Middle frontal gyrus (tissue), 1 donor: ENCODE results near the gene PISD.
A peak's percentile ranks its signal among the peaks of the same experiment; 100 is the strongest.
"Not testable (repeated sequence)": the region's sequence is repeated elsewhere in the genome, so short reads cannot be mapped to it uniquely, and the experiment has no call there.

ENCODE experiments used
- DNase-seq: peaks from one replicate; pipeline ENCODE4 v3.0.0-alpha.2; 2015; ENCODE audit warnings: low spot score; ENCODE audit errors: extremely low spot score

PISD gene

DNA sequence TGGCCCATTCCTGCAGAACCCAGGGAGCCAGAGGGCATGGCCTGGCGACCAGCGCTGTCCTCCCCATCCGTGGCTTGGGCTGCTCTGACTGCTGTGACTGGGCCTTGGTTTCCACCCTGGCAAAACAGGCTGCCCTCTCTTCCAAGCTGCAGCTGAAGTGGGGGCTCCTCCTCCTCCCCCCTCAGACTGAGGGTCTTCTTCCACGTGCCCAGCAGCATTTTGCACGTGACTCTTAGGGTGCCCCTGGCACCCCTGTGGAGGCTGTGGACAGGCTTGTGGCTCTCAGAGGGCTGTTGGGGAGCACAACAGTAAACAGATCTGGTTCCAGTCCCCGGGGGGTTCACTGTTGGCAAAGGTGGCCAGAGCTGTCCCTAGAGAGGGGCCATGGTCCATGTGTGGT, 51.4 kb downstream of the PISD start:
- DNase-seq, result no peak

DNA sequence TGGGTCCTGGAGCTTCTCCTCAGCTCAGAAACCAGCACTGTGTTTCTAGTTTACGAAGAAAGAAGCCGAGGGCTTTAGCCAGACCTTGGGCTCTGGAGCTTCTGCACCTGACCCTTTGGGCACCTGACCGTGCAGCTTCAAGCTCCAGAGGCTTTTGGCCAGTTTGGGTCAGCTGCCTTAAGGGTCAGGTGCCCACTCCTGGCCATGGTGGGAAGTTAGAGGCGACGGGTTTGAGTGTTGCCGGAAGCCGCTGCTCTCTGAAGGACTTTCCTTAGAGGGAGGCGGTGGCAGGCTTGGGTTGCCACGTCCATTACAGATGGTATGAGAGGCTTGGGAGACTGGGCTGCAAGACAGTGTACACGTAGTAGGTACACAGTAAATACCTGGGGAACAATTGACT, 52.3 kb downstream of the PISD start:
- DNase-seq, result no peak

DNA sequence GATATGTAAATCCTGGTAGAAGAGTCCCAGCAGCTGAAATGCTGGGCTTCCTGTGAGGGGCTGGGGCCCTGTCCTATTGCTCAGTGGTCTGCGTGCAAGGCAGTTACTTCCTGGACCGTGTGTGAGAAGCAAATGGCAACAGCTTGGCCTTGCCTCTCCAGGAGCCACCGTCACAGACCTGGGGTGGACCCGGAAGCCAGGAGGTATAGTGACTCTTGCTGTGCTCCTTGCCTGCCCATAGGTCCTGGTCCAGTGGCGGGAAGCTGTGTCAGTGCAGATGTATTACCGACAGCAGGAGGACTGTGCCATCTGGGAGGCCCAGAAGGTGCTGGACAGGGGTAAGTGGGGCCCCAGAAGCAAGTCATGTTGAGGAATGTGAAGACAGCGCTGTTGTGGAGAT, 54.3 kb downstream of the PISD start:
- DNase-seq, result no peak

DNA sequence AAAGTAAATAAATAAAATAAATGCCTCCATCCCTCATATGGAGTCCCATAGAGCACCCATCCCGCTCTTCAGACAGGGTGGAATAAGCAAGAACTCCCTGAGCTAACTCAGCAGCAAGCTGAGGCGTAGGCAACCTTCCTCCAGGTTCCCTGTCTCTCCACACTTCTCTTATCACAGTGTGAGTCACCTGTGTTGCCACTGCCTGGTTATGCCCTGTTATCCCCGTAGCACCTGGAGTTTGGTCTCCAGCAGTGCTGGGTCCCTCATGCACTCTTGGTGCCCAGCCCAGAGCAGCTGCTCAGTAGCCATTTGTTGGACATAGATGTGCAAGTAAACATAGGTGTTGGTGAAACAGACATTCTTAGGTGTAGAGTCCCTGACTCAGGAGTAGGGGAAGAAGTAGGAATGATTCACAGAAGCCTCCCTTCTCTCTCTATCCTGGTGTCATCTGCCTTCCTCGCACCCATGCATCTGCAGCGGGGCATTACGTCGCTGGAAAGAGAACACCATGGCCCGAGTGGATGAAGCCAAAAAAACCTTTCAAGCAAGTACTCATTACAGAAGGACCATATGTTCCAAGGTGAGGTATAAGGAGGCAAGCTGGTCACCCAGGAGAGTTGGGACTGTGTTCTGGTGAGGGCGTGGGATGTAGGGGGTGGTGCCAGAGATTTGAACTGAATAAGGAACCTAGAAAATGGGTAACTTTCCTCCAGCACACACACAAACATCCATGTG, 56.0 kb downstream of the PISD start:
- no peak for DNase-seq

DNA sequence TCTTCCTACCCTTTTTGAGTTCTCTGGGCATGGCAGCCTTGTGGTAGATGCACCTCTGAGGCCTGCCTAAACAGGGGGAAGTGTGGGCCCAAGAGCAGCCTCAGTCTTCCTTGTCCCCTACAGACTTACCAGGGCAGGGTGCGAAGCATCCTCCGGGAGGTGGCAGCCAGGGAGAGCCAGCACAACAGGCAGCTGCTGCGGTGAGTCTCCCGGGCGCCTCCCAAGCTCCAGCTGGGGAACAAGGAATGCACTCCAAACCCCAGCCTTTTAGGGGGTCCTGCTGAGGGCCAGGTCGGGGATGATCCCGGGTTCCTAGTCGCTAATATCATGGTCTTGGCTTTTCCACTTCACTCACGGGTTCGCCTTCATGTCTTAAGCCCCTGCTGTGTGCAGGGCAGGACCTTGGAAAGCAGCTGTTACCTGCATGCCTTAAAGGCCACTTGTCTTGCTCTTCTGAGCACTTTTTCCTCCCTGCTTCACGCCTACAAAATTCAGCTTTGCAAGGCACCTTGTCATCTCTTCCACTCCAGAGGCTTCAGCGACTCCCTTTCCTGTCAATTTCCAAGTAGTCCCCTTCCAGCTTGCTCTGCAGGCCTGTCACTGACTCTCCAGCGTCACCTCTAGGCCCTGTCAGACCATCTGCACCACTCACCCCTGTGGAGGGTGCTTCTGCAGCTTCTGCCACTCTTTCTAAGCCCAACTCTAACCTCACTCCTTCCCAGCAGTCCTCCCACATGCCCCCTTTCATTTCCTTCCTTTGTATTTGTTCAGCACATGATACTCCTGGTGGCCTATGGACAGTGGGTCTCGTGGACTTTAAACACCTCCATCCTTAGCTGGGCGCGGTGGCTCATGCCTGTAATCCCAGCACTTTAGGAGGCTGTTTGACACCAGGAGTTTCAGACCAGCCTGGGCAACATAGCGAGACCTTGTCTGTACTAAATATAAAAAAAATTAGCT, 57.0 kb downstream of the PISD start:
- no peak for DNase-seq

DNA sequence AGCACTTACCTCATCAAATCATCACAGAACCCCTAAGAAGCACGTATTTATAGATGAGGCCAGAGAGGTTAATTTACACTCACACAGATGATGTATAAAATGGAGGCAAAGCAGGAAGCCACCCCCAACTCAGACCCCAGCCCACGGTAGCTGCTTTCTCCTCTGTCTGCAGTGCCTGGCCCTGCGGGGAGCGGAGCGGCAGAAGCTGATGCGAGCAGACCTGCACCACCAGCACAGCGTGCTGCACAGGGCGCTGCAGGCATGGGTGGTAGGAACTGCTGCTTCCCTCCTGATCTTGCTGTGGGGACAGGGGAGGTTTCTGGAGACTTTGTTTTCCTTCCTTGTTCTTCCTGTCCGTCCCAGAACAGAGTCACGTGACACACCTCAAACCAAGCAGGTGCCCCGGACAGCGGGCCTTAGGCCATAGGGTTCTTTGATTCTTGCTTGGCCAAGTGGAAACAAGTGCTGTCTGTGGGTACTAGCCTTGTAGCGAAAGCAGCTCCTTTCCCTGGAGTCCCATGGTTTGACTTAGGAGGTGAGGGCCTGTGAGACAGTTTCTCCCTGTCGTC, 57.8 kb downstream of the PISD start:
- DNase-seq, result no peak

DNA sequence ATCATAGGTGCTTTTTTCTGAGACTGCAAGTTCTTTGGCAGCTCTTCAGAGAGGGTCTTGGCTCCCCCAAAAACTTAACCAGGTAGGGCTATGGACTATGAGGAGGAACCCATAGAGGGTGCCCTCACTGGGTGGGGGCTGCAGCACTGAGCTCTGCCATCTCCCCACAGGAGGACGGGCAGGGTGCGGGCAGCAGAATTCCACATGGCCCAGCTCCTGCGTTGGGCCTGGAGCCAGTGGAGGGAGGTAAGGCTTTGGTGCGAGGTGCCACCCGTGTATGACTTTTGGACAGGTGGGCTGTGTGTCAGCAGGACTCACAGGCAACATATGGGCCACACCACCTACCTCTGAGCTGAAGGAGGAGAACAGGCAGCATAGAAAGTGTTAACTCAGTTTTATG, 58.4 kb downstream of the PISD start:
- no peak for DNase-seq

DNA sequence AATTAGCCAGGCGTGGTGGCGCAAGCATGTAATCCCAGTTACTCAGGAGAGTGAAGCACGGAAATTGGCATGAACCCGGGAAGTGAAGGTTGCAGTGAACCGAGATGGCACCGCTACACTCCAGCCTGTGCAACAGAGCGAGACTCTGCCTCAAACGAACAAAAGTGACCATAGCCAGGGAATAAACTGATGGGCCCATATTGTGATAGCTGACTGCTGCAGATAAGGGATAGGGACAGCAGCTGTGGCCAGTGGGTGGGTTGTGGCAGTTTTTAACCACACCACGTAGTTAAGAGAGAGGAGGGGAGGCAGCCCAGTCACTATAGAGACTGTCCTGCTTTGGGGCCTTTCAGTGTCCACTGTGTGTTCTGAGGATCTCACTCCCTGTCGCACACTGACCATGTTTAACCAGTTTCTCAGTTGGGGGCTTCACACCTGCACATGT, 58.9 kb downstream of the PISD start:
- DNase-seq, result no peak

DNA sequence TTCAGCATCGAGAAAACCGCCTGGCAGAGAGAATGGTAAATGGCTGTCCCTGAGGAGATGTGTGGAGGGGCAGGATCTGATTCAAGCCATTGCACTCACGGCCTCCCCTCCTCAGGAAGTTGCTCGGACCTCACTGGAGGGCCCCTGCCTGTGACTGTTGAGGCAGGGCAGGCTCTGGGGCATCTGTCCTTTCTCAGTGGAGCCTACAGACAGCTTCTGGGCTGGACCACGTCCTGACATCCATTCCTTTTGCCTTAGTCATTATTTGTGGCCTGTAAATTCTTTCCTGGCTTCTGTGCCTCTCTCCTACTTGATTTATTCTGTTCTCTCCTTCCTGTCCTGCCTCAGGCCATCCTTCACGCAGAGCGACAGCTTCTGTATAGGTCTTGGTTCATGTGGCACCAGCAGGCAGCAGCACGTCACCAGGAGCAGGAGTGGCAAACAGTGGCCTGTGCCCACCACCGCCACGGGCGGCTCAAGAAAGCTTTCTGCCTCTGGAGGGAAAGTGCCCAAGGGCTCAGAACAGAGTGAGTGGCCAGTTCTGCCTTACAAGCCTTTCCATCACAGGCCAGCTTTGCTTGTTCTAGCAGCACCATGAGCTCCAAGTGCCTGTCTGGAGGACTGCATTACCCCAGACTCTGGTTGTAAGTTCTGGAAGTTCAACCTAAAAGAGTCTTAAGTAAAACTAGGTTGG, 59.6 kb downstream of the PISD start:
- no peak for DNase-seq

DNA sequence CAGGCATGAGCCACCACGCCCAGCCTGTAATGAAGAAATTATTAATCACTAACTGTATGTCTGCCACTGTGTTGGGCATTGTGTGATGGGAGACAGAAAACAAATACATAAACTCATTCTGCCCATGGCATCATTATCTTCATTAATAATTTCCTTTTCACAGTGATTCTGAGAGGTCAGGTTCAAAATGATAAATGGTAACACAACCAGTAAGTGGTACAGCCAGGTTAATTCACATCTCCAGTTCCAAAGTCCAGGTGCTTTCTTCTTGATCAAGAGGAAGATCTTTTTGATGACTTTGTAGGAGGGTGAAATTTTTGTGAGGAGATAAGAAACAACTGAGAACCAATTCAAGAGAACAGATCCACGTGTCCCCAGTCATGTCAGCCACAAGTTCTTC, 66.7 kb downstream of the PISD start:
- no peak for DNase-seq

DNA sequence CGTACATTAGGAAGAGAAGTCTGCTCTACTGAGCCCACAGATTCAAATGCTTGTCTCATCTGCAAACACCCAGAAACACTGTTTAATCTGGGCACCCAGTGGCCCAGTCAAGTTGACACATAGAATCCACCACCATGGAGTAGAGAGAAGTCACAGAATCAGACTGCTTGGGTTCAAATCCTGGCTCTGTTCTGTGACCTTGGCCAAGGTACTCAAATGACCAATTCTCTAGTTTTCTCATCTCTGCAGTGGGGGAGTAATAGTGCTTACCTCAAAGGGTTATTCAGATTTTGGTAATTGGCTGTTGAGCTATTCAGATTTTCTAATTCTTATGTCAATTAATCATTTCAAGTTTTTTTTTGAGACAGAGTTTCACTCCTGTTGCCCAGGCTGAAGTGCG, 71.9 kb downstream of the PISD start:
- DNase-seq, result not testable (repeated sequence)

DNA sequence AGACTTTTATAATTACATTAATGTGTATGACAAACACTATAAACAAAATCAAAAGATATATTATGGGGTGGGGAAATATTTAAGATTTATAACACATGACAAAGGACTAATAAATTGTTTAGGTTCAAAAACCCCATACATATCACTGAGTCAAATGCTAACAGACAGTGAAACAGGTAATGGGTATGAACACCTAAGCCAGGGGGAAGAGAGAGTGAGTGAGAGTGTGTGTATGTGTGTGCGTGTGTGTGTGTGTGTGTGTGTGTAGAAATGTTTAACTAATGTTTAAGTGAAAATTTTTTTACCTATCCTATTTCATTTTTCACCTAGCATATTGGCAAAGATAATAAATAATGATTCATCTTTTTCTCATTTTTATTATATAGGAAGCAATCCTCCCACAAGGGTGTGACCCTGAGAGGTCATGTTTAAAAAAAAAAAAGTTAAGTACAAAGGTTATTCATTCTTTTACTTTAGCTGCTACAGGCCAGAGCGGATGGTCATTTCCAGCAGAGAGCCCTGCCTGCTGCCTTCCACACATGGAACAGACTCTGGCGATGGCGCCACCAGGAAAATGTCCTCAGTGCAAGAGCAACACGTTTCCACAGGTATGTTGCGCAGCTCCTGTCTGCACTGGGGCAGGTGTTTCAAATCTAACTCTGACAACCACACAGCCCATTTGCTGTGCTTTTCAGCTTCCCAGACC, 72.9 kb downstream of the PISD start:
- DNase-seq, result no peak

DNA sequence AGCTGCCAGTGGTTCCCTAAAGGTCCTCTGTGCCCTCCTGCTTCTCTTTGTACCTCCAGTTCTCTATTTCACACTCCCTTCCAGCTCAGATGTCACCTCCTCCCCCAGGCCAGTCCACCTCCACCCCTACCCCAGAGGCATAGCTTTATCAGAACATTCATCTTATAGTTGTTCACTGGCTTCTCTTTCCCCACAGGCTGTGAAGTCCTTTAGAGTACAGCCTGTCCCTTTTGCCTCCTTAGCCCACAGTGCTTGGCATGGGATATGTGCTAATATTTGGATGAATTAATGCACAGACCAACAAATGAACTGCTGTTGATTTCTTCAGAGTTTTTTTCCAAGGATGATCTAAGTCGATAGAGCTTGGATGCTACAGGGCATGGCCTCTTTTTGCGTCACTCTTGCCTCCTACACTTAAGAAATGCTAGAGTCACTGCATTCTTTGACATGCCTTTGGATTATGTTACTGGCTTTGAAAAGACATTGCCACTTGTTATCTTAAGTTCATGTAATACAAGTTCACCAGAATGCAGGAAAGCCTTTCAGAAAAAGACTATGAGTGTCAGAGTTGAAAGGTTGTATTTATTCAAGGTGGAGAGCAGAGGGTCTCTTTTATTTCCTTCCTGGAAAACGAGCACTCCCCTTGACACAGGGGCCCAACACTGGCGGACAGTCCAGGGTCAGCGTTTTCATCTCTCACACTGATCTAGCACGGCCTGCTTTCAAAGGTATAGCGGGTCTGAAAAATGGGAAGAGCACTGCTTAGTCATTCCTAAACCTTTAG, 75.7 kb downstream of the PISD start:
- no peak for DNase-seq

DNA sequence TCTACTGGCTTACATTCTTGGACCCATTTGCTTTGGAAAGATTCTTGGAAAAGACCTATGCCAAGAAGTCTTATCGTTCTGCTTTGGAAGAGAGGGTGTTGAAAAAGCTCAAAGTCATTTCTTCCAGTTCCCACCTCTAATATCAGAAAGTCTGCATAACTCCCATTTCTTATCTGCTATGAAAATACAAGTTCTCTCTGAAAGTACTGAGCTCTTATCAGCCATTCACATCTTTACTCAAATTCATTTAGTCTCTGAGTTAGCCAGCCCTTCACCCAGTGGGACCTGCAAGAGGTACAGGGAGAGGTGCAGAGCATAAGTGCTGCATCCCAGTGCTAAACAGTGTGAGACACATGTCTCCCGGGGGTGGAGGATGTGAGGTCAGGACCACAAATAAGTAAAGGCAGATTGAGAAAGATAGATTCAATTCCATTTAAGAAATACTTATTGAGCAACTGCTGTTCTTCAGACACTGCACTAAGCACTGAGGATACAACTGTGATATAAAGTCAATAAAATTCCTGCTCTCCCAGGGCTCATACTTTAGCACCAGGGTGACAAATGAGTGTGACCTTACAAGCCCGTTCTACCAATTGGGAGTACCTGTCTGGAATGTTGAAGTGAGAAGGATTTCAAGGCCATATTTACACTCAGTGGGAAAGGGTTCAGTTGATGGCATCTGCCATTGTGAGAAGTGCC, 76.7 kb downstream of the PISD start:
- DNase-seq, result no peak

DNA sequence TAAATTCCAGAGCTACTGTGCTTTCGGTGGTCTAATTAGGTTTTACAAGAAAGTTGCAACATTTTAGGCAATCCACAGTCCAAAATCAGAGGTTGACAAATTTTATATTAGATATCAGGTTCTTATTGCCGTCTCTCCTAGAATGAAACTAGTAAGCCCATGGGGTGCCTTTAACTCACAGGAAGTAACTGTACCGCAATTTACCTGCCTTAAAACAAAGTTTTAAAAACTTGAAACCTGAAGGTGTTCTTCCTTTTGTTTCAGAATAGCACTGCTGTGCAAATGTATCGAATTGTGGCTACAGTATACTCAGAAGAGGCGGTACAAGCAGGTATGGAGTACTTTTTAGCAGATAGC, 77.2 kb downstream of the PISD start:
- DNase-seq, result no peak

DNA sequence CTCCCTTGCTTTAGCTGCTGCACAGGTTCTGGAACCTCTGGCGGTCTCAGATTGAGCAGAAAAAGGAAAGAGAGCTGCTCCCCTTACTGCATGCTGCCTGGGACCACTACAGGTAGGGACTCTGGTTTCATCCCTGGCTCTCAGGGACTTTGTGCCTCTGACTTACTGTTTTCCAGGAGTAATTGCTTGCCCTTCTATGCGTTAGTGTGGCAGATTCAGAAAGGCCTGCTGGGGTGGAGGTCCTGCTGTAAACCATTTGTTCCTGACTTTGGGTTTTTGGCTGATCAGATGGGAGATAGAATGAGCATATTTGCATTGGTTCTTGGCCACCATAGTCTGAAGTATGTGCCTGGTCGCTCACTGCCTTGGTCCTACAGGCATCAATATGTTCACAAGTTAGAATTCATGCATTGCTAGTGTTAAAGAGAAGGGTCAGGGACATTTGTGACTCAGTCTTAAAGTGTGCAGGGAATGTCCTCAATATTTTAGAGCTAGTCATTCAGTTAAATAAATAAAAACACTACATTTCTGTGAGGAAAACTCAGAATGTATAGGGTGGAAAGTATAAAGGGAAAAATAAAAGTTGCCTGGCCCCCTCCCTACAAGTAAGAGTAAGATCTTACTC, 78.0 kb downstream of the PISD start:
- DNase-seq, result no peak

DNA sequence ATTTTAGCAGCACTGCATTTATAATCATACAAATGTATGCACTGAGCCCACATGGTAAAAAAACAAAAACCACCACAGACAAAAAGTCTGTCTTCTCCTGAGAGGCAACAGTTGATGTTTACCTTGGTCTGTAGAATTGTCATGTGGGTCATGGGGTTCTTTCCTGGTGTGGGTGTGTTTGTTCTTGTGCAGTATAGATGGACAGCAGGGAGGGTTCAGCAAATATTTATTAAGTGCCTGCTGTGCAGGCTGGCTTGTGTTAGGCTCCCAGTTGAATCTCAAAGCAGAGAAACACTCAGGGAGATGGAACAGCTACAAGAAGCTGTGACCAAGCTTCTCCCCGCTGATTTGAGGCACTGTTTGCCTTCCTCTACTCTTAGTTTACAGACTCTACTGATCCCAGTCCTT, 82.2 kb downstream of the PISD start:
- DNase-seq, result no peak

DNA sequence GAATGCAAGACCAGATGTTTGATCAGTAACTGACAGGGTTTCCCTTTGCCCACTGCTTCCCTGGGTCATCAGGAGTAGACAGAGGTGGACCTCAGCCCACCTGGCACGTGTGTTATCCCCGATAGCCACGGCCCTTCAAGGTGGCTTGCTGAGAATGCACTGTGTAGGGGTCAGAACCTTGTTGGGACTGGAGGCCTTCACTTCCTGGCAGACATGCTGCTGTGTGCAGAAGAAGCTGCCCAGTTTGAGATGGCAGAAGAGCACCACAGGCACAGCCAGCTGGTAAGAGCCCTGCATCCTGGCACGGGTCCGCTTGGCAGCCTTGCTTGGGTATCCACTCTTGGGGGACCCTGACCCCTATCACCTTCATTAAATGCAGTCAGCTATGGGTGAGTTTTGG, 83.8 kb downstream of the PISD start:
- DNase-seq, result no peak

DNA sequence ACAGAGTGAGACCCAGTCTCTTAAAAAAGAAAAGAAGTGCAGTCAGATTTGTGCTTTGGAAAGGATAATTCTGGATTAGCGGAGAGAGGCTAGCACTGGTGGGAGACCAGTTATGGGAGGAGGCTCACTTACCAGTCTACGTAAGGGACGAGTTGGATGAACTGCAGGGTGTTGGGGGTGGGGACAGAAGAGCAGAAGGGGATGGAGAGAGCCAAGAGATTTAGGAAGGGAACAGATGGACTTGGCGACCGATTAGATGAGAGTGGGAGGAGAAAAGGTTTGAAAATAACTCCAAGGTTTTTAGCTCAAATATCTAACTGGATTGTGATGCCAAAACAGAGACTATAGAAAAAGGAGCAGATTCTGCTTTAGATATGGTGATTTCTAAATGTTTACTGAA, 84.3 kb downstream of the PISD start:
- peak; percentile 17 for DNase-seq
